HFFc6 (cell line): ENCODE measurements around the gene HLA-DMA. TPM values are rescaled to one million over a fixed set of nuclear protein-coding genes. Genes with fewer than 3 reads are reported as not detected.

ENCODE experiments used
- DNase-seq: peaks from one replicate; pipeline ENCODE4 v3.0.0-alpha.2; 2018
- H3K27ac Mint-ChIP-seq: 2 replicates; pipeline ENCODE4 v1.8.0; 2020; ENCODE audit warnings: mild to moderate bottlenecking, mixed read lengths
- H3K27me3 Mint-ChIP-seq: 2 replicates; pipeline ENCODE4 v1.8.0; 2021; ENCODE audit warnings: mild to moderate bottlenecking, moderate library complexity, mixed read lengths; ENCODE audit not compliant: insufficient read depth
- H3K36me3 Mint-ChIP-seq: 2 replicates; pipeline ENCODE4 v1.8.0; 2021; ENCODE audit warnings: low read depth, mixed read lengths
- H3K4me1 Mint-ChIP-seq: 2 replicates; pipeline ENCODE4 v1.8.0; 2020; ENCODE audit warnings: low read depth, mixed read lengths
- H3K4me3 Mint-ChIP-seq: 2 replicates; pipeline ENCODE4 v1.8.0; 2020; ENCODE audit warnings: mild to moderate bottlenecking, moderate library complexity, mixed read lengths
- H3K9me3 Mint-ChIP-seq: 2 replicates; pipeline ENCODE4 v1.8.0; 2020; ENCODE audit warnings: mild to moderate bottlenecking, mixed read lengths
- total RNA-seq, 6 experiments: library from RNA; stranded (reverse); fragmentation: NEBNext Ultra II Directional; extraction: Animal tissue kit (Norgen Biotek cat#: 25700); gene quantifications; 2 replicates in 1 of 6; 3 replicates in 5 of 6; pipeline ENCODE4 v1.2.3, GENCODE V29; 2021
- TF ChIP-seq, protein P1 (sequence below): fragments of 200-600 bp; sonication (generic); IDR thresholded peaks from 2 replicates; pipeline ENCODE4 v1.5.0; 2021; ENCODE audit warnings: antibody characterized with exemption, mild to moderate bottlenecking

HLA-DMA gene
- total RNA-seq, 6 experiments from 2014 or later: 2.0 to 3.1 (median 2.2) TPM

DNA sequence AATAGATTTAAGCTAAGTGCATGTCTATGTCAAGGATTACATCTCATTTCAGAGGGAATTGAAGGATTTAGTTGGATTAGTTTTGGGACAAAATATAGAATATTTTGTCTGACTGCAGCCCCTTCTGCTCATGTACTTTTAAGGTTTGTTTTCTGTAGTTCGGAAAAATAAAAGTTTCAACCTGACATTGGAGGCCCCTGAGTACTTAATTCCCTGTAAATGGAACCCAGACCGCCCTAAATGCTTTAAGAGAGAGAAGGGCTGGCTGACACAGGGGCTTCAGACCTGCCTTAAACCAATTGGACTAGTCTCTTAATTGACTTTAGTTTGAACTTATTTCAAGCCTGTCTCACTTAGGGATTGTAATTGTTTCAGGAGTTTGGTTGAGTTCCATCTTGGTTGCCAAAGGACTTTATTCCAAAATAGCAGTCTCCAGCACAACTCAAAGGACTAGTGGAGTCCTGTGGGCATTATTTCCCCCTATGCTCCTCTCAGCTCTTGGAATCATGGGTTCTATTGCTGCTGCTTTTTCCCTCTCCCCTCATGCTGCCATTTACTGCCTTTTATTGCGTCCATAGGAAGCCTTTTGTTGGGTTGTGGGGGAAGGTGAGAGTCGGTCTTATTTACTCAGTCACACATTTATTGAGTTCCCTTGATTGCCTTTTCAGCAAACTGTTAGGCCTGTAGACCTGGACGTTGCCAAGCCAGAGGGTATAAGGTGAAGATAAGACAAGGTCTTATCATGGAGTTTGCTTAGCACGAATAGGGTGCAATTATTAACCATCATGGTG, 30.0 kb upstream of the HLA-DMA start:
- Mint-ChIP-seq H3K4me1 (peaks cover 26% of the 10 kb centered on the region), H3K9me3 (no peaks in the 10 kb centered on the region), H3K27ac (peak overlapping the region; percentile 63), H3K36me3 (peaks cover 39% of the 10 kb centered on the region), H3K27me3 (peaks cover 26% of the 10 kb centered on the region), H3K4me3 (no peak overlapping the region)
- no peak for DNase-seq
- TF ChIP-seq, protein P1, sequence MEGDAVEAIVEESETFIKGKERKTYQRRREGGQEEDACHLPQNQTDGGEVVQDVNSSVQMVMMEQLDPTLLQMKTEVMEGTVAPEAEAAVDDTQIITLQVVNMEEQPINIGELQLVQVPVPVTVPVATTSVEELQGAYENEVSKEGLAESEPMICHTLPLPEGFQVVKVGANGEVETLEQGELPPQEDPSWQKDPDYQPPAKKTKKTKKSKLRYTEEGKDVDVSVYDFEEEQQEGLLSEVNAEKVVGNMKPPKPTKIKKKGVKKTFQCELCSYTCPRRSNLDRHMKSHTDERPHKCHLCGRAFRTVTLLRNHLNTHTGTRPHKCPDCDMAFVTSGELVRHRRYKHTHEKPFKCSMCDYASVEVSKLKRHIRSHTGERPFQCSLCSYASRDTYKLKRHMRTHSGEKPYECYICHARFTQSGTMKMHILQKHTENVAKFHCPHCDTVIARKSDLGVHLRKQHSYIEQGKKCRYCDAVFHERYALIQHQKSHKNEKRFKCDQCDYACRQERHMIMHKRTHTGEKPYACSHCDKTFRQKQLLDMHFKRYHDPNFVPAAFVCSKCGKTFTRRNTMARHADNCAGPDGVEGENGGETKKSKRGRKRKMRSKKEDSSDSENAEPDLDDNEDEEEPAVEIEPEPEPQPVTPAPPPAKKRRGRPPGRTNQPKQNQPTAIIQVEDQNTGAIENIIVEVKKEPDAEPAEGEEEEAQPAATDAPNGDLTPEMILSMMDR: no peak

- Mint-ChIP-seq H3K27ac (peak overlapping the region; percentile 63), H3K9me3 (no peaks in the 10 kb centered on the region), H3K4me3 (no peak overlapping the region; the same call in 1 of the 2 replicates), H3K4me1 (peaks cover 33% of the 10 kb centered on the region), H3K36me3 (peaks cover 46% of the 10 kb centered on the region), H3K27me3 (peaks cover 30% of the 10 kb centered on the region)
- no peak for DNase-seq
- TF ChIP-seq, protein P1: no peak
These were observed 29.3 kb upstream of the HLA-DMA start for GRCh38 chr6:32982084-32982701.

DNA sequence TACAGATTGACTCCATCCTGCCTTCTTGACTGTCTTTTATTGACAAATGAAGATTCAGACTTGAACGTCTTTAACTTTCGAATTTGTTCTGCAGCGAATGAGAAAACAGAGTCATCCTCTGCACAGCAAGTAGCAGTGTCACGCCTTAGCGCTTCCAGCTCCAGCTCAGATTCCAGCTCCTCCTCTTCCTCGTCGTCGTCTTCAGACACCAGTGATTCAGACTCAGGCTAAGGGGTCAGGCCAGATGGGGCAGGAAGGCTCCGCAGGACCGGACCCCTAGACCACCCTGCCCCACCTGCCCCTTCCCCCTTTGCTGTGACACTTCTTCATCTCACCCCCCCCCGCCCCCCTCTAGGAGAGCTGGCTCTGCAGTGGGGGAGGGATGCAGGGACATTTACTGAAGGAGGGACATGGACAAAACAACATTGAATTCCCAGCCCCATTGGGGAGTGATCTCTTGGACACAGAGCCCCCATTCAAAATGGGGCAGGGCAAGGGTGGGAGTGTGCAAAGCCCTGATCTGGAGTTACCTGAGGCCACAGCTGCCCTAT, 27.7 kb upstream of the HLA-DMA start:
- Mint-ChIP-seq H3K4me1 (peaks cover 49% of the 10 kb centered on the region), H3K4me3 (no peak overlapping the region), H3K36me3 (peaks cover 62% of the 10 kb centered on the region), H3K27ac (peak overlapping the region; percentile 43), H3K9me3 (no peaks in the 10 kb centered on the region), H3K27me3 (peaks cover 31% of the 10 kb centered on the region)
- no peak for DNase-seq
- TF ChIP-seq, protein P1: no peak

DNA sequence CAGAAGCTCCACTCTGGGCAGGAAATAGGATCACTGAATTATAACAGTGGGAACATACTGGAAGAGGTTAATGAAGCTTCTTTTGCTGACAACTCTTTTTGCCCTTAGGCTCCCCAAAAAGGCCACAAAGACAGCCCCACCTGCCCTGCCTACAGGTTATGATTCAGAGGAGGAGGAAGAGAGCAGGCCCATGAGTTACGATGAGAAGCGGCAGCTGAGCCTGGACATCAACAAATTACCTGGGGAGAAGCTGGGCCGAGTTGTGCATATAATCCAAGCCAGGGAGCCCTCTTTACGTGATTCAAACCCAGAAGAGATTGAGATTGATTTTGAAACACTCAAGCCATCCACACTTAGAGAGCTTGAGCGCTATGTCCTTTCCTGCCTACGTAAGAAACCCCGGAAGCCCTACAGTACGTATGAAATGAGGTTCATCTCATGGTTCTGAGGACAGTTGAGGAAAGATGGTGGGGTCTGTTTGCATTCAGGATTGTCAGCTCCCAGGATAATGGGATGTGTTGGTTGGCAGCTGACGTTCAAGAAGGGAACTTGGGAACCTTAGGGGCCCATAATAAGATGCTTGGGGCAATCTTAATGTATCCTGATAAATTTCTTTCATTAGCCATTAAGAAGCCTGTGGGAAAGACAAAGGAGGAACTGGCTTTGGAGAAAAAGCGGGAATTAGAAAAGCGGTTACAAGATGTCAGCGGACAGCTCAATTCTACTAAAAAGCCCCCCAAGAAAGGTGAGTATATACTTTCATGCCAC, 27.0 kb upstream of the HLA-DMA start:
- Mint-ChIP-seq H3K4me3 (peak overlapping the region; percentile 17; the same call in 1 of the 2 replicates), H3K4me1 (peaks cover 56% of the 10 kb centered on the region), H3K9me3 (no peaks in the 10 kb centered on the region), H3K36me3 (peaks cover 69% of the 10 kb centered on the region), H3K27ac (peak overlapping the region; percentile 43), H3K27me3 (peaks cover 31% of the 10 kb centered on the region)
- DNase-seq: no peak
- TF ChIP-seq, protein P1: no peak

DNA sequence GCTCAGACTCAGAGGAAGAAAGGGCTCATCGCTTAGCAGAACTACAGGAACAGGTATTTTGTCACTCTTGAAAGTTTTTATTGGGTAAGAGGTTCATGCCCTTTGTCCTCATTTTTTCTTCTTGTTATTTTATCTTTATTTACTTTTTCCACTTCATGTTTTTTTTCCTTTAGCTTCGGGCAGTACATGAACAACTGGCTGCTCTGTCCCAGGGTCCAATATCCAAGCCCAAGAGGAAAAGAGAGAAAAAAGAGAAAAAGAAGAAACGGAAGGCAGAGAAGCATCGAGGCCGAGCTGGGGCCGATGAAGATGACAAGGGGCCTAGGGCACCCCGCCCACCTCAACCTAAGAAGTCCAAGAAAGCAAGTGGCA, 25.0 kb upstream of the HLA-DMA start:
- DNase-seq: no peak
- Mint-ChIP-seq H3K27me3 (peaks cover 48% of the 10 kb centered on the region), H3K36me3 (peaks cover 88% of the 10 kb centered on the region), H3K9me3 (peaks cover 10% of the 10 kb centered on the region), H3K27ac (peak overlapping the region; percentile 99), H3K4me1 (peaks cover 57% of the 10 kb centered on the region), H3K4me3 (peak overlapping the region; percentile 93)
- TF ChIP-seq, protein P1: no peak
